ENCODE results near the gene GJB5. TPM values are rescaled to one million over a fixed set of nuclear protein-coding genes. Genes with fewer than 3 reads are reported as not detected.

GJB5 gene
- total and polyA plus RNA-seq, 2 donors (not counting 1 experiment from before 2014, with no cell fraction given): not detected

GRCh38 chr1:34712007-34712688 lies 42.7 kb upstream of the GJB5 start:
- no peak for DNase-seq
- whole genome bisulfite sequencing (ENCODE audit: insufficient coverage): 78% methylated on average over 6 of the region's 7 CpGs
- no peaks in the 10 kb centered on the region for H3K36me3 ChIP-seq (replicated peaks in 1 of 2; ENCODE audit: control extremely low read depth in 1 of 2, control insufficient read depth in 1 of 2, extremely low read depth in 1 of 2, insufficient read depth in 2 of 2, low read length in 1 of 2)
- no peaks in the 10 kb centered on the region for H3K4me1 ChIP-seq (ENCODE audit: control insufficient read depth in 2 of 2, insufficient read depth in 2 of 2, low read length in 2 of 2)
- intact Hi-C loops (cut with micrococcal nuclease): no loop called here
- CTCF ChIA-PET: no interaction called here
- no peak overlapping the region for H3K27ac Mint-ChIP-seq
- no peak overlapping the region for H3K9ac ChIP-seq (ENCODE audit: low read length)
- H3K9me3 Mint-ChIP-seq (ENCODE audit: insufficient read depth): peaks cover 2% of the 10 kb centered on the region
- no peaks in the 10 kb centered on the region for H3K4me1 Mint-ChIP-seq
- no peak overlapping the region for H3K4me3 Mint-ChIP-seq
- H3K27me3 Mint-ChIP-seq: peaks cover 4% of the 10 kb centered on the region
- no peak overlapping the region for H3K4me3 ChIP-seq (ENCODE audit: control extremely low read depth in 1 of 5, extremely low read depth in 1 of 5, insufficient read depth in 1 of 5, low read depth in 2 of 5, low read length in 4 of 5)
- no peak overlapping the region for H3K4me2 ChIP-seq (replicated peaks; ENCODE audit: low read depth, low read length, poor library complexity, severe bottlenecking)
- POLR2A ChIA-PET: no interaction called here
- no peak for ATAC-seq (ENCODE audit: low read depth)
- peaks cover 0 to 6% (median 0%) of the 10 kb centered on the region in 4 experiments for H3K27me3 ChIP-seq (replicated peaks in 1 of 4; ENCODE audit: control extremely low read depth in 1 of 4, control insufficient read depth in 3 of 4, insufficient read depth in 4 of 4, low read length in 3 of 4)
- H2AFZ ChIP-seq (ENCODE audit: insufficient read depth, low read depth, low read length, poor library complexity, severe bottlenecking): no peak overlapping the region
- TF ChIP-seq EZH2 (IDR thresholded peaks at IDR 0.05; ENCODE audit: borderline replicate concordance, insufficient read depth, low read depth, low read length, poor library complexity, severe bottlenecking) (no peak), CTCF (IDR thresholded peaks at IDR 0.05) (no peak)
- no peaks in the 10 kb centered on the region for H4K20me1 ChIP-seq (ENCODE audit: control insufficient read depth, insufficient read depth, low read length, poor library complexity, severe bottlenecking)
- H3K27ac ChIP-seq (ENCODE audit: low read length in 2 of 2): no peak overlapping the region
- no peaks in the 10 kb centered on the region for H3K9me3 ChIP-seq (ENCODE audit: control extremely low read depth in 1 of 3, control insufficient read depth in 2 of 3, insufficient read depth in 1 of 3, low read length in 2 of 3)
- no peaks in the 10 kb centered on the region for H3K79me2 ChIP-seq (ENCODE audit: control insufficient read depth, insufficient read depth, low read length)

- Histone ChIP-seq H4K20me1 (ENCODE audit: control insufficient read depth, insufficient read depth, low read length, poor library complexity, severe bottlenecking) (no peaks in the 10 kb centered on the region), H3K27ac (ENCODE audit: low read length in 2 of 2) (no peak overlapping the region), H3K4me3 (ENCODE audit: control extremely low read depth in 1 of 5, extremely low read depth in 1 of 5, insufficient read depth in 1 of 5, low read depth in 2 of 5, low read length in 4 of 5) (no peak overlapping the region), H3K4me2 (replicated peaks; ENCODE audit: low read depth, low read length, poor library complexity, severe bottlenecking) (no peak overlapping the region), H3K79me2 (ENCODE audit: control insufficient read depth, insufficient read depth, low read length) (no peaks in the 10 kb centered on the region), H3K9ac (ENCODE audit: low read length) (no peak overlapping the region), H3K27me3 (replicated peaks in 1 of 4; ENCODE audit: control extremely low read depth in 1 of 4, control insufficient read depth in 3 of 4, insufficient read depth in 4 of 4, low read length in 3 of 4) (peaks cover 0 to 8% (median 0%) of the 10 kb centered on the region in 4 experiments), H3K36me3 (replicated peaks in 1 of 2; ENCODE audit: control extremely low read depth in 1 of 2, control insufficient read depth in 1 of 2, extremely low read depth in 1 of 2, insufficient read depth in 2 of 2, low read length in 1 of 2) (no peaks in the 10 kb centered on the region), H3K9me3 (ENCODE audit: control extremely low read depth in 1 of 3, control insufficient read depth in 2 of 3, insufficient read depth in 1 of 3, low read length in 2 of 3) (no peaks in the 10 kb centered on the region), H2AFZ (ENCODE audit: insufficient read depth, low read depth, low read length, poor library complexity, severe bottlenecking) (no peak overlapping the region), H3K4me1 (ENCODE audit: control insufficient read depth in 2 of 2, insufficient read depth in 2 of 2, low read length in 2 of 2) (no peaks in the 10 kb centered on the region)
- ATAC-seq (ENCODE audit: low read depth) (no peak), DNase-seq (no peak)
- H3K4me1 Mint-ChIP-seq: no peaks in the 10 kb centered on the region
- ChIA-PET CTCF (no interaction called here), POLR2A (no interaction called here)
- H3K9me3 Mint-ChIP-seq (ENCODE audit: insufficient read depth): peaks cover 2% of the 10 kb centered on the region
- H3K27me3 Mint-ChIP-seq: peaks cover 15% of the 10 kb centered on the region
- intact Hi-C loops (cut with micrococcal nuclease): no loop called here
- WGBS (ENCODE audit: insufficient coverage): 94% methylated on average over 6 of the region's 6 CpGs
- H3K4me3 Mint-ChIP-seq: no peak overlapping the region
- H3K27ac Mint-ChIP-seq: no peak overlapping the region
- TF ChIP-seq EZH2 (IDR thresholded peaks at IDR 0.05; ENCODE audit: borderline replicate concordance, insufficient read depth, low read depth, low read length, poor library complexity, severe bottlenecking): no peak
- no peak for TF ChIP-seq CTCF (IDR thresholded peaks at IDR 0.05)
Observed at GRCh38 chr1:34713443-34713842, 41.4 kb upstream of the GJB5 start.

All from B cell (primary cell).